ENCODE results near the gene BRD2. TPM values are rescaled to one million over a fixed set of nuclear protein-coding genes. Genes with fewer than 3 reads are reported as not detected.
"Not testable (repeated sequence)": the region's sequence is repeated elsewhere in the genome, so short reads cannot be mapped to it uniquely, and the experiment has no call there.

Gene BRD2
- total RNA-seq, 2 experiments from 2014 or later = 340 to 378 TPM

GRCh38 chr6:32938494-32938893, 29.9 kb upstream of the BRD2 start:
- Mint-ChIP-seq H3K4me1 (ENCODE audit: low read depth) (peaks cover 41% of the 10 kb centered on the region), H3K27ac (no peak overlapping the region), H3K9me3 (no peaks in the 10 kb centered on the region), H3K36me3 (ENCODE audit: low read depth) (peaks cover 7% of the 10 kb centered on the region), H3K27me3 (no peaks in the 10 kb centered on the region), H3K4me3 (no peak overlapping the region)
- intact Hi-C loops (cut with DNase I, micrococcal nuclease) = no loop called here
- Histone ChIP-seq H3K9me3 (ENCODE audit: control insufficient read depth in 1 of 2, insufficient read depth in 1 of 2, low read length in 2 of 2) (no peaks in the 10 kb centered on the region), H3K4me1 (ENCODE audit: insufficient read depth, low read length) (peaks cover 38% of the 10 kb centered on the region), H3K27me3 (ENCODE audit: control insufficient read depth in 1 of 2, insufficient read depth in 2 of 2, low read length in 2 of 2) (no peaks in the 10 kb centered on the region), H3K27ac (ENCODE audit: low read depth in 1 of 2, low read length in 2 of 2) (no peak overlapping the region), H3K4me3 (ENCODE audit: low read length) (no peak overlapping the region), H3K36me3 (ENCODE audit: insufficient read depth, low read length) (no peaks in the 10 kb centered on the region)
- DNase-seq (no peak), ATAC-seq (ENCODE audit: poor library complexity) (no peak)
- ChIA-PET CTCF (interaction anchor here (1.3 to 7.4 kb wide), 2 partner anchors 15 to 46 kb away, joined by 5 to 53 read pairs; partner anchors contain the start of gene HLA-DMA), POLR2A (interaction anchor here (7.2 kb wide), 1 partner anchor 34 kb away, joined by 325 read pairs; the partner anchor contains the start of gene BRD2)
- TF ChIP-seq CTCF (IDR thresholded peaks at IDR 0.05) = no peak

GRCh38 chr6:32940656-32941213, 27.7 kb upstream of the BRD2 start, which contains the start of gene HLA-DMB:
HLA-DMB (minus strand) TSS chr6:32941028; CDS start chr6:32940807, 221 bp downstream.
- Mint-ChIP-seq H3K4me1 (ENCODE audit: low read depth) (peaks cover 60% of the 10 kb centered on the region), H3K9me3 (peaks cover 2% of the 10 kb centered on the region), H3K27ac (peak within 1 kb of the TSS; percentile 99), H3K36me3 (ENCODE audit: low read depth) (peaks cover 7% of the 10 kb centered on the region), H3K27me3 (no peaks in the 10 kb centered on the region), H3K4me3 (peak within 1 kb of the TSS; percentile 96)
- peak in 10 of 14 experiments; percentile 15 to 89 (median 42) for DNase-seq
- H3K9me3 ChIP-seq (ENCODE audit: control insufficient read depth in 1 of 2, insufficient read depth in 1 of 2, low read length in 2 of 2) = no peaks in the 10 kb centered on the region
- no peaks in the 10 kb centered on the region for H3K36me3 ChIP-seq (ENCODE audit: insufficient read depth, low read length)
- intact Hi-C loops (cut with DNase I, micrococcal nuclease) = loop anchor here in 1 of 2 experiments (1.0 kb wide), 1 partner anchor 13 kb away; the partner anchor contains the start of gene HLA-DMA
- peak within 1 kb of the TSS; percentile 86 to 89 for H3K27ac ChIP-seq (ENCODE audit: low read depth in 1 of 2, low read length in 2 of 2)
- no peaks in the 10 kb centered on the region for H3K27me3 ChIP-seq (ENCODE audit: control insufficient read depth in 1 of 2, insufficient read depth in 2 of 2, low read length in 2 of 2)
- H3K4me1 ChIP-seq (ENCODE audit: insufficient read depth, low read length) = peaks cover 58% of the 10 kb centered on the region
- peak; percentile 85 for ATAC-seq (ENCODE audit: poor library complexity)
- CTCF ChIA-PET = interaction anchor here (0.9 to 7.4 kb wide), 7 partner anchors 13 to 102 kb away, joined by 3 to 53 read pairs (median 12); partner anchors contain the start of genes HLA-DMA and TAP2
- H3K4me3 ChIP-seq (ENCODE audit: low read length) = peak within 1 kb of the TSS; percentile 72
- POLR2A ChIA-PET = interaction anchor here (1.1 to 7.2 kb wide), 14 partner anchors 9 to 404 kb away, joined by 3 to 325 read pairs (median 8); partner anchors contain the start of genes B3GALT4, BRD2, HLA-DMA and PSMB8
- no peak for TF ChIP-seq CTCF (IDR thresholded peaks at IDR 0.05)

GRCh38 chr6:32941214-32941768, 27.1 kb upstream of the BRD2 start:
- POLR2A ChIA-PET = interaction anchor here (1.1 to 7.2 kb wide), 14 partner anchors 10 to 404 kb away, joined by 3 to 325 read pairs (median 8); partner anchors contain the start of genes B3GALT4, BRD2, HLA-DMA and PSMB8
- ATAC-seq (ENCODE audit: poor library complexity) (peak; percentile 73), DNase-seq (peak in 13 of 14 experiments; percentile 16 to 86 (median 32))
- no peaks in the 10 kb centered on the region for H3K9me3 ChIP-seq (ENCODE audit: control insufficient read depth in 1 of 2, insufficient read depth in 1 of 2, low read length in 2 of 2)
- CTCF ChIA-PET = interaction anchor here (0.9 to 7.4 kb wide), 9 partner anchors 8 to 103 kb away, joined by 3 to 53 read pairs (median 12); partner anchors contain the start of genes BRD2, HLA-DMA and TAP2
- H3K36me3 Mint-ChIP-seq (ENCODE audit: low read depth) = peaks cover 7% of the 10 kb centered on the region
- no peaks in the 10 kb centered on the region for H3K36me3 ChIP-seq (ENCODE audit: insufficient read depth, low read length)
- no peaks in the 10 kb centered on the region for H3K27me3 ChIP-seq (ENCODE audit: control insufficient read depth in 1 of 2, insufficient read depth in 2 of 2, low read length in 2 of 2)
- no peaks in the 10 kb centered on the region for H3K27me3 Mint-ChIP-seq
- peaks cover 58% of the 10 kb centered on the region for H3K4me1 ChIP-seq (ENCODE audit: insufficient read depth, low read length)
- H3K27ac ChIP-seq (ENCODE audit: low read depth in 1 of 2, low read length in 2 of 2) = peak overlapping the region; percentile 86 to 89
- H3K9me3 Mint-ChIP-seq = peaks cover 2% of the 10 kb centered on the region
- TF ChIP-seq CTCF (IDR thresholded peaks at IDR 0.05) = no peak
- intact Hi-C loops (cut with DNase I, micrococcal nuclease) = loop anchor here in 1 of 2 experiments (1.0 kb wide), 1 partner anchor 12 kb away; the partner anchor contains the start of gene HLA-DMA
- peaks cover 62% of the 10 kb centered on the region for H3K4me1 Mint-ChIP-seq (ENCODE audit: low read depth)
- peak overlapping the region; percentile 99 for H3K27ac Mint-ChIP-seq
- peak overlapping the region; percentile 72 for H3K4me3 ChIP-seq (ENCODE audit: low read length)
- H3K4me3 Mint-ChIP-seq = peak overlapping the region; percentile 96

- H3K27ac ChIP-seq (ENCODE audit: low read depth in 1 of 2, low read length in 2 of 2); H3K36me3 Mint-ChIP-seq (ENCODE audit: low read depth); H3K4me3 ChIP-seq (ENCODE audit: low read length); ATAC-seq (ENCODE audit: poor library complexity); intact Hi-C loops (cut with DNase I, micrococcal nuclease); H3K27me3 Mint-ChIP-seq; H3K9me3 ChIP-seq (ENCODE audit: control insufficient read depth in 1 of 2, insufficient read depth in 1 of 2, low read length in 2 of 2); H3K36me3 ChIP-seq (ENCODE audit: insufficient read depth, low read length); H3K9me3 Mint-ChIP-seq; H3K27me3 ChIP-seq (ENCODE audit: control insufficient read depth in 1 of 2, insufficient read depth in 2 of 2, low read length in 2 of 2); DNase-seq: not testable (repeated sequence)
- H3K27ac Mint-ChIP-seq = peak overlapping the region; percentile 99
- CTCF ChIA-PET = interaction anchor here (0.9 to 7.4 kb wide), 7 partner anchors 9 to 104 kb away, joined by 3 to 53 read pairs (median 13); partner anchors contain the start of genes HLA-DMA and TAP2
- H3K4me1 ChIP-seq (ENCODE audit: insufficient read depth, low read length) = peaks cover 58% of the 10 kb centered on the region
- POLR2A ChIA-PET = interaction anchor here (2.1 to 7.2 kb wide), 6 partner anchors 8 to 98 kb away, joined by 8 to 325 read pairs (median 14); partner anchors contain the start of genes BRD2, HLA-DMA and PSMB8
- H3K4me3 Mint-ChIP-seq = peak overlapping the region; percentile 67
- H3K4me1 Mint-ChIP-seq (ENCODE audit: low read depth) = peaks cover 73% of the 10 kb centered on the region
Observed at GRCh38 chr6:32942555-32943123, 25.8 kb upstream of the BRD2 start.
